NCI-H82 treated with DMSO at 0.1 percent for 48 hours (cell line): ENCODE data around the gene TAMALIN.

ENCODE experiments used
- DNase-seq: peaks from one replicate; lab custom pipeline; 2025; ENCODE audit not compliant: unreplicated experiment; lab: John Stamatoyannopoulos, UW

The TAMALIN gene

GRCh38 chr12:52035926-52036325, 29.2 kb downstream of the TAMALIN start:
- DNase-seq = no peak

- DNase-seq = peak; percentile 38
Measured at GRCh38 chr12:52036587-52037171, 29.9 kb downstream of the TAMALIN start.

GRCh38 chr12:52037248-52037861, 30.6 kb downstream of the TAMALIN start:
- DNase-seq = no peak

GRCh38 chr12:52038447-52038846, 31.7 kb downstream of the TAMALIN start:
- DNase-seq = no peak

- DNase-seq = no peak
Measured at GRCh38 chr12:52041035-52041434, 34.3 kb downstream of the TAMALIN start.

- DNase-seq = no peak
Measured at GRCh38 chr12:52041695-52042123, 35.0 kb downstream of the TAMALIN start.

- no peak for DNase-seq
Measured at GRCh38 chr12:52042706-52043385, 36.1 kb downstream of the TAMALIN start.

GRCh38 chr12:52043386-52044212, 36.9 kb downstream of the TAMALIN start:
- DNase-seq = no peak

- no peak for DNase-seq
Measured at GRCh38 chr12:52044292-52044983, 37.7 kb downstream of the TAMALIN start.

- DNase-seq = no peak
Measured at GRCh38 chr12:52045794-52046199, 39.1 kb downstream of the TAMALIN start.

- no peak for DNase-seq
Measured at GRCh38 chr12:52046859-52047258, 40.1 kb downstream of the TAMALIN start.

GRCh38 chr12:52049286-52049685, 42.5 kb downstream of the TAMALIN start:
- no peak for DNase-seq

GRCh38 chr12:52049688-52050087, 42.9 kb downstream of the TAMALIN start:
- no peak for DNase-seq

- no peak for DNase-seq
Measured at GRCh38 chr12:52050116-52050757, 43.5 kb downstream of the TAMALIN start.

GRCh38 chr12:52050758-52051541, 44.2 kb downstream of the TAMALIN start, which contains the start of gene NR4A1:
Gene NR4A1 (plus strand): TSS chr12:52051442. CDS start chr12:52054329, 2,887 bp downstream.
- peak; percentile 71 for DNase-seq

- no peak for DNase-seq
Measured at GRCh38 chr12:52052468-52053186, 45.9 kb downstream of the TAMALIN start.

GRCh38 chr12:52053536-52054209, 46.9 kb downstream of the TAMALIN start:
- no peak for DNase-seq

GRCh38 chr12:52054231-52054832, 47.6 kb downstream of the TAMALIN start:
- no peak for DNase-seq
